A549 (cell line): ENCODE measurements around the gene SYMPK.

Experiments
- CTCF ChIP-seq: fragments of >200 bp; sonication (Bioruptor Twin); formaldehyde crosslinking; IDR thresholded peaks from 3 replicates; pipeline ENCODE4 v1.5.1; 2016
- RCOR1 ChIP-seq: fragments of 150-350 bp; IDR thresholded peaks from 2 replicates; pipeline ENCODE4 v1.6.1; 2014; ENCODE audit warnings: antibody characterized with exemption, low read length, low read depth

GRCh38 chr19:45805719-45806118 is 57.2 kb downstream of the SYMPK start:
- TF ChIP-seq CTCF = no peak
- TF ChIP-seq RCOR1 = 0 out of 2 replicates have a peak, but pooled peaks have one; percentile 48
